Naive thymus-derived CD4-positive, alpha-beta T cell (primary cell): ENCODE results near the gene LRRC66. TPM values are rescaled to one million over a fixed set of nuclear protein-coding genes. Genes with fewer than 3 reads are reported as not detected.

Experiments
- ATAC-seq: fragments of 150-1000 bp; cut with Tn5 transposase; 2 replicates; pipeline ENCODE4 v1.10.0; 2021; ENCODE audit warnings: mild to moderate bottlenecking, moderate library complexity
- CTCF ChIA-PET: fragments of 350-600 bp; sonication (Branson Sonifier 250); formaldehyde crosslinking; loops from one replicate; lab custom pipeline; 2021; ENCODE audit warnings: antibody characterized with exemption; lab: Charles Lee
- POLR2A ChIA-PET: fragments of 350-600 bp; sonication (Branson Sonifier 250); formaldehyde crosslinking; loops from one replicate; lab custom pipeline; 2021; ENCODE audit warnings: antibody characterized with exemption, inconsistent platforms; lab: Charles Lee
- DNase-seq, 9 donors: peaks; one replicate each; pipeline versions ENCODE4 v3.0.0 to v3.0.0-alpha.2; 2020 to 2022; ENCODE audit warnings: mixed read lengths in 1 of 9
- H3K27ac ChIP-seq: one replicate; pipeline ENCODE4 v1.7.0; 2013; ENCODE audit warnings: mild to moderate bottlenecking, low read depth, low read length, moderate library complexity
- H3K27me3 ChIP-seq, 2 donors: one replicate each; pipeline ENCODE4 v1.7.0; 2013; ENCODE audit warnings: low read length in 2 of 2, mild to moderate bottlenecking in 2 of 2, moderate library complexity in 2 of 2; ENCODE audit not compliant: control insufficient read depth in 2 of 2, insufficient read depth in 2 of 2
- H3K36me3 ChIP-seq, 3 experiments: 1 replicate in 2 of 3; 2 replicates in 1 of 3; pipeline ENCODE4 v1.7.0; 2013; ENCODE audit warnings: low read length in 3 of 3, mild to moderate bottlenecking in 3 of 3, moderate library complexity in 1 of 3; ENCODE audit not compliant: insufficient read depth in 3 of 3, control insufficient read depth in 2 of 3
- H3K4me1 ChIP-seq, 2 donors: one replicate each; pipeline ENCODE4 v1.7.0; 2013; ENCODE audit warnings: low read length in 2 of 2, mild to moderate bottlenecking in 2 of 2, moderate library complexity in 1 of 2; ENCODE audit not compliant: control insufficient read depth in 2 of 2, insufficient read depth in 2 of 2
- H3K4me3 ChIP-seq: 2 replicates; pipeline ENCODE4 v1.7.0; 2013; ENCODE audit warnings: mild to moderate bottlenecking, low read length
- H3K9me3 ChIP-seq, 3 experiments: 1 replicate in 2 of 3; 2 replicates in 1 of 3; pipeline ENCODE4 v1.7.0; 2013; ENCODE audit warnings: low read length in 3 of 3; ENCODE audit not compliant: control insufficient read depth in 2 of 3
- H3K27ac Mint-ChIP-seq, 9 donors: one replicate each; pipeline ENCODE4 v1.8.0; 2020 to 2022; ENCODE audit warnings: mixed read lengths in 9 of 9, mild to moderate bottlenecking in 8 of 9, moderate library complexity in 5 of 9, inconsistent platforms in 2 of 9
- H3K27me3 Mint-ChIP-seq, 5 donors: one replicate each; pipeline ENCODE4 v1.8.0; 2021 to 2022; ENCODE audit warnings: mixed read lengths in 5 of 5, mild to moderate bottlenecking in 1 of 5
- H3K36me3 Mint-ChIP-seq, 5 donors: one replicate each; pipeline ENCODE4 v1.8.0; 2020 to 2022; ENCODE audit warnings: mixed read lengths in 5 of 5, mild to moderate bottlenecking in 3 of 5, inconsistent platforms in 1 of 5
- H3K4me1 Mint-ChIP-seq, 7 donors: one replicate each; pipeline ENCODE4 v1.8.0; 2020 to 2022; ENCODE audit warnings: mixed read lengths in 7 of 7, mild to moderate bottlenecking in 3 of 7, inconsistent platforms in 1 of 7
- H3K4me3 Mint-ChIP-seq, 10 donors: one replicate each; pipeline ENCODE4 v1.8.0; 2020 to 2022; ENCODE audit warnings: mild to moderate bottlenecking in 10 of 10, mixed read lengths in 10 of 10, moderate library complexity in 6 of 10, inconsistent platforms in 2 of 10
- H3K9me3 Mint-ChIP-seq, 11 donors: one replicate each; pipeline ENCODE4 v1.8.0; 2020 to 2022; ENCODE audit warnings: mixed read lengths in 11 of 11, mild to moderate bottlenecking in 4 of 11, inconsistent platforms in 1 of 11, moderate library complexity in 1 of 11
- intact Hi-C, 2 donors: fragments of 100-400 bp; cut with micrococcal nuclease; formaldehyde crosslinking; loops; one replicate each; pipeline ENCODE4 v1.15.1; 2023
- polyA plus RNA-seq, 2 donors: library from polyadenylated mRNA; unstranded; fragments of 300-500 nt; fragmentation: Illumina TruSeq; gene quantifications; one replicate each; pipeline ENCODE4 v1.2.3, GENCODE V29; 2021
- total RNA-seq, 6 experiments: library from RNA in 5 of 6; stranded (reverse) in 5 of 6; gene quantifications; 1 replicate in 5 of 6; 2 replicates in 1 of 6; pipeline ENCODE4 v1.2.3 and lab custom pipeline; 2021 to 2026

Gene LRRC66
- total and polyA plus RNA-seq, 7 experiments from 2014 or later: 0.11 to 0.27 (median 0.19) TPM; not detected in 1

GRCh38 chr4:51963841-51964517 lies 56.2 kb downstream of the LRRC66 start:
- Mint-ChIP-seq H3K4me1 (peaks cover 0 to 2% (median 0%) of the 10 kb centered on the region in 7 donors), H3K27me3 (peaks cover 0 to 22% (median 8%) of the 10 kb centered on the region in 5 donors), H3K9me3 (peaks cover 0 to 18% (median 4%) of the 10 kb centered on the region in 11 donors), H3K4me3 (no peak overlapping the region), H3K36me3 (peaks cover 0 to 6% (median 0%) of the 10 kb centered on the region in 5 donors), H3K27ac (no peak overlapping the region)
- CTCF ChIA-PET: interaction anchor here (0.7 kb wide), 1 partner anchor 471 kb away, joined by 3 read pairs; no protein-coding TSS in a partner anchor
- no peaks in the 10 kb centered on the region for H3K36me3 ChIP-seq
- no peaks in the 10 kb centered on the region for H3K9me3 ChIP-seq
- H3K4me3 ChIP-seq: no peak overlapping the region
- ATAC-seq: no peak
- H3K27ac ChIP-seq: no peak overlapping the region
- intact Hi-C loops: no loop called here
- POLR2A ChIA-PET: no interaction called here
- DNase-seq: no peak
- no peaks in the 10 kb centered on the region for H3K27me3 ChIP-seq
- no peaks in the 10 kb centered on the region for H3K4me1 ChIP-seq

- no peak overlapping the region for H3K4me3 Mint-ChIP-seq
- ATAC-seq: no peak
Observed at GRCh38 chr4:51960486-51960885, 59.7 kb downstream of the LRRC66 start.

GRCh38 chr4:51958199-51958968 lies 61.8 kb downstream of the LRRC66 start:
- Histone ChIP-seq H3K4me3 (no peak overlapping the region), H3K27ac (no peak overlapping the region), H3K4me1 (no peaks in the 10 kb centered on the region), H3K27me3 (no peaks in the 10 kb centered on the region), H3K9me3 (no peaks in the 10 kb centered on the region), H3K36me3 (no peaks in the 10 kb centered on the region)
- H3K27me3 Mint-ChIP-seq: peaks cover 0 to 23% (median 18%) of the 10 kb centered on the region in 5 donors
- no peak for ATAC-seq
- intact Hi-C loops: no loop called here
- CTCF ChIA-PET: no interaction called here
- POLR2A ChIA-PET: no interaction called here
- no peak for DNase-seq
- H3K4me3 Mint-ChIP-seq: no peak overlapping the region
- H3K36me3 Mint-ChIP-seq: no peaks in the 10 kb centered on the region
- peaks cover 0 to 12% (median 4%) of the 10 kb centered on the region in 11 donors for H3K9me3 Mint-ChIP-seq
- no peak overlapping the region for H3K27ac Mint-ChIP-seq
- H3K4me1 Mint-ChIP-seq: no peaks in the 10 kb centered on the region

More at GRCh38 chr4:51960486-51960885, 59.7 kb downstream of the LRRC66 start:
- no peak overlapping the region for H3K27ac ChIP-seq
- no peak for DNase-seq
- no peaks in the 10 kb centered on the region for H3K36me3 ChIP-seq
- intact Hi-C loops: no loop called here
- POLR2A ChIA-PET: no interaction called here
- peaks cover 0 to 9% (median 2%) of the 10 kb centered on the region in 11 donors for H3K9me3 Mint-ChIP-seq
- H3K27me3 Mint-ChIP-seq: peaks cover 0 to 17% (median 8%) of the 10 kb centered on the region in 5 donors
- H3K27me3 ChIP-seq: no peaks in the 10 kb centered on the region
- no peaks in the 10 kb centered on the region for H3K4me1 ChIP-seq
- no peaks in the 10 kb centered on the region for H3K9me3 ChIP-seq
- H3K4me1 Mint-ChIP-seq: no peaks in the 10 kb centered on the region
- no peaks in the 10 kb centered on the region for H3K36me3 Mint-ChIP-seq
- no peak overlapping the region for H3K4me3 ChIP-seq
- CTCF ChIA-PET: no interaction called here
- no peak overlapping the region for H3K27ac Mint-ChIP-seq

Other genes with a start within 250 kb of the LRRC66 start
- gene DCUN1D4, start 177.2 kb downstream of the LRRC66 start, total RNA-seq: 10 to 100 TPM; 31.3 to 60.7 (median 35.3) TPM
- gene DCUN1D4, start 177.2 kb downstream of the LRRC66 start, polyA plus RNA-seq: 10 to 100 TPM; 15.4 to 15.5 TPM
- 10 to 100 TPM in 1 of 5 experiments, 1 to 10 TPM in 4; 3.6 to 11.6 (median 4.5) TPM for gene SGCB, start 17.9 kb upstream of the LRRC66 start, total RNA-seq
- gene SGCB, start 17.9 kb upstream of the LRRC66 start, polyA plus RNA-seq: 1 to 10 TPM; 4.1 to 4.6 TPM
- gene SPATA18, start 30.9 kb upstream of the LRRC66 start, total RNA-seq: under 1 TPM in 1 of 5 experiments, not detected in 4; 0.34 TPM
- not detected for gene SPATA18, start 30.9 kb upstream of the LRRC66 start, polyA plus RNA-seq